A549 (cell line): ENCODE measurements around the gene SMG6. TPM values are rescaled to one million over a fixed set of nuclear protein-coding genes. Genes with fewer than 3 reads are reported as not detected.

Experiments used
- ATAC-seq, 2 experiments: fragments of 200-7000 bp in 1 of 2; fragments of >200 bp in 1 of 2; cut with Nextera tagmentation in 1 of 2; cut with Tn5 transposase in 1 of 2; 3 replicates each; pipeline versions ENCODE4 v1.8.0 to v1.9.1; 2018 to 2020; ENCODE audit warnings: mild to moderate bottlenecking in 1 of 2, moderate library complexity in 1 of 2
- CTCF ChIA-PET: fragments of 300-600 bp; sonication (Branson Sonifier 250); formaldehyde crosslinking; extraction: SDS; loops from one replicate; lab custom pipeline; 2021; ENCODE audit warnings: antibody characterized with exemption, inconsistent platforms; lab: Yijun Ruan, JAX
- POLR2A ChIA-PET: fragments of 350-600 bp; formaldehyde crosslinking; extraction: SDS; loops from one replicate; lab custom pipeline; 2021; ENCODE audit warnings: antibody characterized with exemption, inconsistent platforms; lab: Yijun Ruan, JAX
- DNase-seq, 2 experiments: peaks; one replicate each; pipeline versions ENCODE4 v3.0.0 to v3.0.0-alpha.2; 2011 to 2016; ENCODE audit warnings: low read depth in 1 of 2, low spot score in 1 of 2
- FAIRE-seq: peaks from 2 replicates; lab custom pipeline; 2011; peaks lifted over from hg19 to GRCh38; lab: Jason Lieb, UNC
- H3K27ac ChIP-seq, 2 experiments: fragments of >200 bp; sonication (Bioruptor Twin); formaldehyde crosslinking; 3 replicates each; pipeline ENCODE4 v1.5.1; 2016 to 2017
- H3K4me1 ChIP-seq: fragments of >200 bp; sonication (Bioruptor Twin); formaldehyde crosslinking; 3 replicates; pipeline ENCODE4 v1.6.1; 2016
- H3K4me2 ChIP-seq: fragments of >200 bp; sonication (Bioruptor Twin); formaldehyde crosslinking; 3 replicates; pipeline ENCODE4 v1.6.1; 2016
- H3K4me3 ChIP-seq: fragments of >200 bp; sonication (Bioruptor Twin); formaldehyde crosslinking; 3 replicates; pipeline ENCODE4 v1.5.1; 2016
- H3K9me3 ChIP-seq: fragments of >200 bp; sonication (Bioruptor Twin); formaldehyde crosslinking; 3 replicates; pipeline ENCODE4 v1.6.1; 2016
- ATOH8 ChIP-seq: fragments of 250-450 bp; sonication (Bioruptor Pico); IDR thresholded peaks from 2 replicates; pipeline ENCODE4 v1.5.0; 2020; ENCODE audit warnings: low read depth, mild to moderate bottlenecking, moderate library complexity
- BHLHE40 ChIP-seq: IDR thresholded peaks from 2 replicates; pipeline ENCODE4 v1.6.1; 2012; ENCODE audit warnings: low read depth, low read length, inconsistent platforms
- CBX2 ChIP-seq: fragments of 200-600 bp; sonication (generic); IDR thresholded peaks from 2 replicates; pipeline ENCODE4 v1.6.1; 2016; ENCODE audit warnings: low read depth, mild to moderate bottlenecking, borderline replicate concordance
- CEBPB ChIP-seq, 2 experiments: fragments of >200 bp in 1 of 2; sonication (Bioruptor Twin) in 1 of 2; formaldehyde crosslinking in 1 of 2; IDR thresholded peaks; 2 replicates each; pipeline ENCODE4 v1.6.1; 2012 to 2016
- CHD2 ChIP-seq: fragments of 150-350 bp; IDR thresholded peaks from 2 replicates; pipeline ENCODE4 v1.6.1; 2014; ENCODE audit warnings: low read length; ENCODE audit not compliant: partially characterized antibody
- EP300 ChIP-seq, 2 experiments: fragments of >200 bp; sonication (Bioruptor Twin); formaldehyde crosslinking; IDR thresholded peaks; 2 replicates in 1 of 2; 3 replicates in 1 of 2; pipeline ENCODE4 v1.6.1; 2016 to 2017
- FOSB ChIP-seq: fragments of 250-450 bp; sonication (Bioruptor Pico); IDR thresholded peaks from 2 replicates; pipeline ENCODE4 v1.5.0; 2020; ENCODE audit warnings: mild to moderate bottlenecking, moderate library complexity
- FOSL2 ChIP-seq, 2 experiments: fragments of 450-650 bp in 1 of 2; fragments of >200 bp in 1 of 2; sonication (Bioruptor Twin) in 1 of 2; formaldehyde crosslinking; IDR thresholded peaks; 2 replicates each; pipeline versions ENCODE4 v1.5.0 to v1.6.1; 2016 to 2020; ENCODE audit warnings: mild to moderate bottlenecking in 1 of 2, moderate library complexity in 1 of 2
- FOXS1 ChIP-seq: fragments of 250-450 bp; sonication (Bioruptor Pico); IDR thresholded peaks from 2 replicates; pipeline ENCODE4 v1.5.0; 2020; ENCODE audit warnings: mild to moderate bottlenecking, moderate library complexity
- HDAC2 ChIP-seq: fragments of 200-600 bp; sonication (generic); IDR thresholded peaks from 2 replicates; pipeline ENCODE4 v1.6.1; 2016
- HEYL ChIP-seq: fragments of 250-450 bp; sonication (Bioruptor Pico); IDR thresholded peaks from 2 replicates; pipeline ENCODE4 v1.8.0; 2021; ENCODE audit warnings: mild to moderate bottlenecking, moderate library complexity
- HOXA7 ChIP-seq: fragments of 250-450 bp; sonication (Bioruptor Pico); IDR thresholded peaks from 2 replicates; pipeline ENCODE4 v1.5.0; 2020; ENCODE audit warnings: mild to moderate bottlenecking, moderate library complexity
- MAZ ChIP-seq: fragments of 150-350 bp; IDR thresholded peaks from 2 replicates; pipeline ENCODE4 v1.6.1; 2014; ENCODE audit warnings: antibody characterized with exemption, low read depth, low read length, borderline replicate concordance
- MYC ChIP-seq: IDR thresholded peaks from 2 replicates; pipeline ENCODE4 v1.6.1; 2012; ENCODE audit warnings: mild to moderate bottlenecking, inconsistent platforms, low read length, improper control_type of control experiment, borderline replicate concordance
- NPAS2 ChIP-seq: fragments of 250-450 bp; sonication (Bioruptor Pico); IDR thresholded peaks from 2 replicates; pipeline ENCODE4 v1.8.0; 2022; ENCODE audit warnings: mild to moderate bottlenecking, moderate library complexity, borderline replicate concordance
- NR3C1 ChIP-seq: fragments of >200 bp; sonication (Bioruptor Twin); formaldehyde crosslinking; IDR thresholded peaks from 3 replicates; pipeline ENCODE4 v1.6.1; 2017
- RNF2 ChIP-seq: fragments of 200-600 bp; sonication (generic); IDR thresholded peaks from 2 replicates; pipeline ENCODE4 v1.6.1; 2016; ENCODE audit warnings: low read depth, mild to moderate bottlenecking, antibody characterized with exemption, moderate library complexity, borderline replicate concordance
- TFCP2L1 ChIP-seq: fragments of 250-450 bp; sonication (Bioruptor Pico); IDR thresholded peaks from 2 replicates; pipeline ENCODE4 v1.5.0; 2021; ENCODE audit warnings: mild to moderate bottlenecking
- TP53 ChIP-seq: fragments of 250-450 bp; sonication (Bioruptor Pico); IDR thresholded peaks from 2 replicates; pipeline ENCODE4 v1.5.0; 2021; ENCODE audit warnings: mild to moderate bottlenecking, moderate library complexity
- ZC3H11A ChIP-seq: fragments of 450-650 bp; IDR thresholded peaks from 2 replicates; pipeline ENCODE4 v1.6.1; 2014; ENCODE audit warnings: antibody characterized with exemption, mild to moderate bottlenecking
- ZNF302 ChIP-seq: fragments of 250-450 bp; sonication (Bioruptor Pico); IDR thresholded peaks from 2 replicates; pipeline ENCODE4 v1.9.0; 2021; ENCODE audit warnings: inconsistent platforms, mild to moderate bottlenecking, moderate library complexity
- ZSCAN20 ChIP-seq: fragments of 250-450 bp; sonication (Bioruptor Pico); IDR thresholded peaks from 2 replicates; pipeline ENCODE4 v1.8.0; 2022; ENCODE audit warnings: mild to moderate bottlenecking, moderate library complexity
- WGBS: methylation state at CpG from one replicate; pipeline ENCODE4 v1.1.6; 2017; ENCODE audit errors: missing lambda C conversion rate; 5-methylcytosine and 5-hydroxymethylcytosine counted together
- polyA plus RNA-seq, 4 experiments: library from polyadenylated mRNA; depleted of rRNA in 3 of 4; stranded (reverse); fragments of >200 nt; fragmentation: RNase III in 1 of 4; extraction: RNeasy Plus Mini Kit Qiagen cat#74134 plus additional on column Dnase treatment in 1 of 4; gene quantifications; 2 replicates in 3 of 4; 3 replicates in 1 of 4; pipeline ENCODE4 v1.2.3, GENCODE V29; 2011 to 2017
- TF ChIP-seq, protein P1 (sequence below): fragments of 200-600 bp; sonication (generic); IDR thresholded peaks from 2 replicates; pipeline ENCODE4 v1.6.1; 2016; ENCODE audit warnings: antibody characterized with exemption, mild to moderate bottlenecking, moderate library complexity
- TF ChIP-seq, protein P2 (sequence below): fragments of >200 bp; sonication (Bioruptor Twin); formaldehyde crosslinking; IDR thresholded peaks from 3 replicates; pipeline ENCODE4 v1.6.1; 2016
- TF ChIP-seq, protein P3 (sequence below): IDR thresholded peaks from 2 replicates; pipeline ENCODE4 v1.6.1; 2012; ENCODE audit warnings: low read depth, borderline replicate concordance
- TF ChIP-seq, protein P4 (sequence below): IDR thresholded peaks from 2 replicates; pipeline ENCODE4 v1.6.1; 2012

The SMG6 gene
- polyA plus RNA-seq, 2 of the 4 experiments (the other 2 are of a cell fraction) = 4.7 to 17.0 TPM

GRCh38 chr17:2223617-2223927 is 80.0 kb downstream of the SMG6 start:
- FAIRE-seq (no peak), ATAC-seq (no peak), DNase-seq (no peak)
- no peak overlapping the region for H3K4me3 ChIP-seq
- H3K27ac ChIP-seq = no peak overlapping the region
- no peak for TF ChIP-seq CEBPB (IDR thresholded peaks at IDR 0.05)
- TF ChIP-seq, protein P1, sequence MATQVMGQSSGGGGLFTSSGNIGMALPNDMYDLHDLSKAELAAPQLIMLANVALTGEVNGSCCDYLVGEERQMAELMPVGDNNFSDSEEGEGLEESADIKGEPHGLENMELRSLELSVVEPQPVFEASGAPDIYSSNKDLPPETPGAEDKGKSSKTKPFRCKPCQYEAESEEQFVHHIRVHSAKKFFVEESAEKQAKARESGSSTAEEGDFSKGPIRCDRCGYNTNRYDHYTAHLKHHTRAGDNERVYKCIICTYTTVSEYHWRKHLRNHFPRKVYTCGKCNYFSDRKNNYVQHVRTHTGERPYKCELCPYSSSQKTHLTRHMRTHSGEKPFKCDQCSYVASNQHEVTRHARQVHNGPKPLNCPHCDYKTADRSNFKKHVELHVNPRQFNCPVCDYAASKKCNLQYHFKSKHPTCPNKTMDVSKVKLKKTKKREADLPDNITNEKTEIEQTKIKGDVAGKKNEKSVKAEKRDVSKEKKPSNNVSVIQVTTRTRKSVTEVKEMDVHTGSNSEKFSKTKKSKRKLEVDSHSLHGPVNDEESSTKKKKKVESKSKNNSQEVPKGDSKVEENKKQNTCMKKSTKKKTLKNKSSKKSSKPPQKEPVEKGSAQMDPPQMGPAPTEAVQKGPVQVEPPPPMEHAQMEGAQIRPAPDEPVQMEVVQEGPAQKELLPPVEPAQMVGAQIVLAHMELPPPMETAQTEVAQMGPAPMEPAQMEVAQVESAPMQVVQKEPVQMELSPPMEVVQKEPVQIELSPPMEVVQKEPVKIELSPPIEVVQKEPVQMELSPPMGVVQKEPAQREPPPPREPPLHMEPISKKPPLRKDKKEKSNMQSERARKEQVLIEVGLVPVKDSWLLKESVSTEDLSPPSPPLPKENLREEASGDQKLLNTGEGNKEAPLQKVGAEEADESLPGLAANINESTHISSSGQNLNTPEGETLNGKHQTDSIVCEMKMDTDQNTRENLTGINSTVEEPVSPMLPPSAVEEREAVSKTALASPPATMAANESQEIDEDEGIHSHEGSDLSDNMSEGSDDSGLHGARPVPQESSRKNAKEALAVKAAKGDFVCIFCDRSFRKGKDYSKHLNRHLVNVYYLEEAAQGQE = no peak
- TF ChIP-seq, protein P2, sequence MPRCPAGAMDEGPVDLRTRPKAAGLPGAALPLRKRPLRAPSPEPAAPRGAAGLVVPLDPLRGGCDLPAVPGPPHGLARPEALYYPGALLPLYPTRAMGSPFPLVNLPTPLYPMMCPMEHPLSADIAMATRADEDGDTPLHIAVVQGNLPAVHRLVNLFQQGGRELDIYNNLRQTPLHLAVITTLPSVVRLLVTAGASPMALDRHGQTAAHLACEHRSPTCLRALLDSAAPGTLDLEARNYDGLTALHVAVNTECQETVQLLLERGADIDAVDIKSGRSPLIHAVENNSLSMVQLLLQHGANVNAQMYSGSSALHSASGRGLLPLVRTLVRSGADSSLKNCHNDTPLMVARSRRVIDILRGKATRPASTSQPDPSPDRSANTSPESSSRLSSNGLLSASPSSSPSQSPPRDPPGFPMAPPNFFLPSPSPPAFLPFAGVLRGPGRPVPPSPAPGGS = no peak
- no peak for TF ChIP-seq ATOH8 (CRISPR knock-in tag)
- TF ChIP-seq CBX2 = no peak
- TF ChIP-seq MYC = no peak
- TF ChIP-seq HDAC2 = no peak
- TF ChIP-seq, protein P3, sequence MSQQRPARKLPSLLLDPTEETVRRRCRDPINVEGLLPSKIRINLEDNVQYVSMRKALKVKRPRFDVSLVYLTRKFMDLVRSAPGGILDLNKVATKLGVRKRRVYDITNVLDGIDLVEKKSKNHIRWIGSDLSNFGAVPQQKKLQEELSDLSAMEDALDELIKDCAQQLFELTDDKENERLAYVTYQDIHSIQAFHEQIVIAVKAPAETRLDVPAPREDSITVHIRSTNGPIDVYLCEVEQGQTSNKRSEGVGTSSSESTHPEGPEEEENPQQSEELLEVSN = no peak
- TF ChIP-seq ZSCAN20 (CRISPR knock-in tag) = no peak
- no peak for TF ChIP-seq FOXS1 (CRISPR knock-in tag)
- TF ChIP-seq ZNF302 (CRISPR knock-in tag) = no peak
- TF ChIP-seq, protein P4, sequence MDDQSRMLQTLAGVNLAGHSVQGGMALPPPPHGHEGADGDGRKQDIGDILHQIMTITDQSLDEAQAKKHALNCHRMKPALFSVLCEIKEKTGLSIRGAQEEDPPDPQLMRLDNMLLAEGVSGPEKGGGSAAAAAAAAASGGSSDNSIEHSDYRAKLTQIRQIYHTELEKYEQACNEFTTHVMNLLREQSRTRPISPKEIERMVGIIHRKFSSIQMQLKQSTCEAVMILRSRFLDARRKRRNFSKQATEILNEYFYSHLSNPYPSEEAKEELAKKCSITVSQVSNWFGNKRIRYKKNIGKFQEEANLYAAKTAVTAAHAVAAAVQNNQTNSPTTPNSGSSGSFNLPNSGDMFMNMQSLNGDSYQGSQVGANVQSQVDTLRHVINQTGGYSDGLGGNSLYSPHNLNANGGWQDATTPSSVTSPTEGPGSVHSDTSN = no peak
- no peak for TF ChIP-seq BHLHE40
- TF ChIP-seq ZC3H11A = no peak
- no peak for TF ChIP-seq RNF2
- no peak for TF ChIP-seq CHD2
- no peak overlapping the region for H3K4me2 ChIP-seq
- CTCF ChIA-PET = interaction anchor here (0.6 to 5.8 kb wide), 10 partner anchors 8 to 409 kb away, joined by 3 to 46 read pairs (median 6); partner anchors contain the start of gene HIC1
- H3K9me3 ChIP-seq = no peaks in the 10 kb centered on the region
- POLR2A ChIA-PET = no interaction called here
- H3K4me1 ChIP-seq = no peaks in the 10 kb centered on the region

- DNase-seq = no peak
- no peak for ATAC-seq
- peak; percentile 23 for FAIRE-seq
- Histone ChIP-seq H3K9me3 (no peaks in the 10 kb centered on the region), H3K27ac (no peak overlapping the region), H3K4me2 (no peak overlapping the region), H3K4me1 (no peaks in the 10 kb centered on the region), H3K4me3 (no peak overlapping the region)
- POLR2A ChIA-PET = no interaction called here
- CTCF ChIA-PET = interaction anchor here (0.6 to 5.8 kb wide), 13 partner anchors 9 to 408 kb away, joined by 3 to 46 read pairs (median 5); partner anchors contain the start of gene HIC1
- WGBS = 88% methylated on average over 10 of the region's 10 CpGs
- TF ChIP-seq HOXA7 = no peak
- no peak for TF ChIP-seq EP300 (IDR thresholded peaks at IDR 0.05)
- no peak for TF ChIP-seq BHLHE40
- TF ChIP-seq FOSL2 (IDR thresholded peaks at IDR 0.05) = no peak
- TF ChIP-seq FOSL2 (CRISPR knock-in tag; IDR thresholded peaks at IDR 0.05) = no peak
- TF ChIP-seq HEYL (CRISPR knock-in tag) = no peak
- TF ChIP-seq NR3C1 = no peak
- TF ChIP-seq CEBPB (IDR thresholded peaks at IDR 0.05) = no peak
- TF ChIP-seq, protein P3 = no peak
- TF ChIP-seq ATOH8 (CRISPR knock-in tag) = no peak
- no peak for TF ChIP-seq RNF2
- no peak for TF ChIP-seq TP53
- TF ChIP-seq MAZ = no peak
- no peak for TF ChIP-seq NPAS2 (CRISPR knock-in tag)
- TF ChIP-seq FOSB (CRISPR knock-in tag) = no peak
- no peak for TF ChIP-seq TFCP2L1 (CRISPR knock-in tag)
These were observed 80.5 kb downstream of the SMG6 start for GRCh38 chr17:2222901-2223616.
